ENCODE results near the gene GALNT4.

The GALNT4 gene

DNA sequence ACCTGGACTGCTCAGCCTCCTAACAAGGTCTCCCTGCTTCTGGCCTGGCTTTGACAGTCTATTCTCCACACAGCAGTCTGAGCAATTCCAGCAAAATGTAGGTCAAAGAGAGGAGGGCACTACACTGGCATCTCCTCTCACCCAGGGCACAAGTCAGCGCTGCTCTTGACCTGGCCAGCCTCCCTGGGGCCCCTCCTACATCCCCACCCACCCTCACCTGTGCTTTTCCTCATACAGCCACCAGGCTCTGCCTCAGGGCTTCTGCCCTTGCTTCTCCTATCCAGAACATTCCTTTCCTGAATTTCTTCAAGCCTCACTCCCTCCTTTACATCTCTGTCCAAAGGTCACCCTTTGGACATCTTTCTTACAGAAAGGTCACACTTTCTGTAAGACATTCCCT is 33.7 kb downstream of the GALNT4 start:
- DNase-seq = no peak

DNA sequence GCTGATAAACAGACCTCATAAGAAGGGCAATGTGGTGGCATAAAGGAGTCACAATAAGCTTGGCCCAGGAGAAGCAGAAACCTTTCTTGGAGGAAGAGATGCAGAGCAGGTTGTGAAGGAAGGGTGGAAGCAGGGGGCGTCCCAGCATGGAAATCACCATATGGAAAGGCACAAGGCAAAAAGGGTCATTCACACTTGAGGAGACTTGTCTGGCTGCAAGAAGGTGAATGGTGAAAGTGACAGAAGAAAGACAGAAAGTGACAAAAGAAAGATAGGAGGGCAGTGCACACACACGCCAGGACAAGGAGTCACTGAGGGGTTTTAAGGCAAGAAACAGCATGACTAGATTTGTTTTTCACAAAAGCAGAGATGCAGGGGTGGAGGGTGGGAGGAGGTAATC is 38.3 kb downstream of the GALNT4 start:
- DNase-seq = no peak

DNA sequence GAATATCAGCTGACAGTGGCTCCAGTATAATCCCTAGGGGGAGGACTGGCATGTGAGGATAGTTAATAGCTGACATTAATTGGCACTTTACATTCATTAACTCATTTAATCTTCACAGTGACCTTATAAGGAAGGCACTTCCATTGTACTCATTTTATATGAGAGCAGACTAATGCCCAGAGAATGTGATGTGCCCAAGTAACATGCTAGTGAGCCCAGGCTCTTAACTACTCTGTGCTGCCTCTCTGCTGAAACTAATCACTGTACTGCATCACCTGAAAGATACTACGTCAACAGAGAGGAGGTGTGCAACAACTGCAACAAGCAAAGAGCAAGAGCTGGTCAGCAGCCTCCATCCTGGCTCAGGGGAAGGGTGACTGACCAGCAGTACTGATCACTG is 40.1 kb downstream of the GALNT4 start:
- no peak for DNase-seq

DNA sequence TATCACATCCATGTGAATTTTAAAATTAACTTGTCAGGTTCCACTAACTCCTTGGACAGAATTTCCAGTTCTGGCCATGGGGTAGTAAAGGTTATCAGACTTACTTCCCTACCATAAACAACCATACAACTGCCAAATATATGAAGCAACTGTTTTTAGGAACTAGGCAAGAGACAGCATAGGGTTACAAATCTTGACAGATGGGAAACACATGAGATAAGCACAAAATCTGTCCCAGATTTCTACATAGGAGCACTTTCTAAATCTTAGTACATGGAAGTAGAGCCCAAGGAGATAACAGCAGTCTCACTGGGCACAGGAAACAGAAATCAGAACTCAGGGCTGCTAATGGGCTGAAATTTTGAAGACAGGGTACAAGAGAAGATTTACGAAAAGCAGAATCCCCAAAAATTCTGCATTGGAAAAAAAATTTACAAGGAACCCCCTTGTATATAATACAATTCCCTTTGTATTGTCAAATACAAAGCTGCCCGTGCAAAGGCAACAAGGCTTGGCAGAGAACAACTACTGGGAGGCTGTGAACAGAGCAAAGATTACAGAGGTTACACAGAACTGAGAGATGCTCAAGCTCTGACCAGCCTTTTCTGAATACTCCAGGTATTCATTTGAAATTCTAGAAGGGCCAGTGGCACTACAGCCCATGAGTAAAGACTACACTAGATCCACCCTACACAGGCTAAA is 43.2 kb downstream of the GALNT4 start:
- DNase-seq = no peak

DNA sequence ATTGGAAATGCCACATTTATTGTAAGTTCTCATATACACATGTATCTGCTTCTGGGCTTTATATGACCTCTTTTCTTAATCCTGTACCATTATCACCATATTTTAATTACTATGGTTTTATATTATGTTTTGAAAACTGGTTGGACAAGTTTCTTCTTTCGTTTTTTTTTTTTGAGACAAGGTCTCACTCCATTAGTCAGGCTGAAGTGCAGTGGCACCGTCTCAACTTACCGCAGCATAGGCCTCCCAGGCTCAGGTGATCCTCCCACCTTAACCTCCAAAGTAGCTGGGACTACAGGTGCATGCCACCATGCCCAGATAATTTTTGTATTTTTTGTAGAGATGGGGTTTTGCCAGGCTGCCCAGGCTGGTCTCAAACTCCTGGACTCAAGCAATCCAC is 44.6 kb downstream of the GALNT4 start:
- DNase-seq = no peak

DNA sequence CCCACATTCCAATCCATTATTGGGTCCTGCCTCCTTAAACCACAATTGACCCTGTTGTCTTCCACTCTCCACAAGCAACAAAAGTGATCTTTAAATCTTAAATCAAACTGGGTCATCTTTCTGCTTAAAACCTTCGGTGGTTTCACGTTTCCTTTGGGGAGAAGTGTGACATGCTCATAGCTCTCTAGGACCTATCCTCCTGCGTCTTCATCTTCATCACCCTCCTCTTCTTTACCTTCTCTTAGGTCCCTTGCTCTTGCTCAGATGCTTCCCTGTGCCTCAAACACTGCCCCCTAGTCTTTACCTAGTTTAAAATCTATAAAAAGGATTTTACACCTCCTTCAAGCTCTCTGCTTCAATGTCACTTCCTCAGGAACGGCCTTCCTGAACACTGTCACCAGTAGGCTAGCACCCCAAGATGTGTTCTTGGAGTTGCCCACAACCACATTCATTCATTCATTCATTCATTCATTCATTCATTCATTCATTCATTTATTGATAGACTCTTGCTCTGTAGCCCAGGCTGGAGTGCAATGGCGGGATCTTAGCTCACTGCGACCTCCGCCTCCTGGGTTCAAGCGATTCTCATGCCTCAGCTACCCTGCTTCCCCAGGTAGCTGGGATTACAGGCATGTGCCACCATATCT is 46.8 kb downstream of the GALNT4 start:
- no peak for DNase-seq

DNA sequence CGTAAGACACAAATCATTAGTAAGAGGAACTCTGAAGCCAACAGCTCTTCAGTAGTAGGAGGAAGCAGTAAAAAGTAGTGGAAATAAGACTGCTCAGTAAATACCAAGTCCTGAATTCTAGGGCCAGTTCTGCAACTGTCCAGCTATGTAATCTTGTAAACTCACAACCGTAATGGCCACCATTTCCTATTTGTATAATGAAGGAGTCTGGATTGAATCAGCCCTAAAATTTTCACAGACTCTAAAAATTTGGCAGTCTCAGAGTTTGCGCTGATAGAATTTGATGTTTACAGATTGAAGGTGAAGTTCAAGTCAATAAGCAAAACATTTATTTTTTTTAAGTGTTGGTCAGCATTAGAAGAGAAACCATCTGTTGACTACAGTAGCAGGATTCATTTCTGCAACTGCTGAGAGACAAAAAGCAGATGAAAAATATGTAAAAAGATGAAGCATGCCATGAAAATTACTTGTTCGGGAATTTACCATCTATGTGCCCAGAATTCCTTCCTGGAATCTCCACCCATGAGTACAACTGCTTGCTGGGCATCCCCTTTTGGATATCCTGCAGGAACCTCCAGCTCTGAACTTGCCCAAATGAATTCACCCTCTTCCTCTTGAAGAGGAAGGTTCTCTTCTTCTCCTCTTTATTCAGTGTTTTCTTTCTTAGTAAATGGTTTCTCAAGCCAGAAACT is 47.5 kb downstream of the GALNT4 start:
- DNase-seq = no peak

DNA sequence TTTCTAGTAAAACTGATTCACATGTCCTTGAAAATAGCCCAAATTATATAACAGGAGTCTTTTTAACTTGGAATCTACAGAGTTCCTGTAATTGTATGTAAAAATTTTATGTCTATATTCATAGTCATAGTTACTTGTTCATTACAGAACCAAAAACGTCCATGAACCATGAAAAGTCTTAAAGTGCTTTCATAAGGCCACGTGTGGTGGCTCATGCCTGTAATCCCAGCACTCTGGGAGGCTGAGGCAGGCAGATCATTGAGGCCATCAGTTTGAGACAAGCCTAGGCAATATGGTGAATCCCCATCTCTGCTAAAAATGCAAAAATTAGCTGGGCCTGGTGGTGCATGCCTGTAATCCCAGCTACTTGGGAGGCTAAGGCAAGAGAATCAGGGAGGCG is 48.4 kb downstream of the GALNT4 start:
- no peak for DNase-seq

DNA sequence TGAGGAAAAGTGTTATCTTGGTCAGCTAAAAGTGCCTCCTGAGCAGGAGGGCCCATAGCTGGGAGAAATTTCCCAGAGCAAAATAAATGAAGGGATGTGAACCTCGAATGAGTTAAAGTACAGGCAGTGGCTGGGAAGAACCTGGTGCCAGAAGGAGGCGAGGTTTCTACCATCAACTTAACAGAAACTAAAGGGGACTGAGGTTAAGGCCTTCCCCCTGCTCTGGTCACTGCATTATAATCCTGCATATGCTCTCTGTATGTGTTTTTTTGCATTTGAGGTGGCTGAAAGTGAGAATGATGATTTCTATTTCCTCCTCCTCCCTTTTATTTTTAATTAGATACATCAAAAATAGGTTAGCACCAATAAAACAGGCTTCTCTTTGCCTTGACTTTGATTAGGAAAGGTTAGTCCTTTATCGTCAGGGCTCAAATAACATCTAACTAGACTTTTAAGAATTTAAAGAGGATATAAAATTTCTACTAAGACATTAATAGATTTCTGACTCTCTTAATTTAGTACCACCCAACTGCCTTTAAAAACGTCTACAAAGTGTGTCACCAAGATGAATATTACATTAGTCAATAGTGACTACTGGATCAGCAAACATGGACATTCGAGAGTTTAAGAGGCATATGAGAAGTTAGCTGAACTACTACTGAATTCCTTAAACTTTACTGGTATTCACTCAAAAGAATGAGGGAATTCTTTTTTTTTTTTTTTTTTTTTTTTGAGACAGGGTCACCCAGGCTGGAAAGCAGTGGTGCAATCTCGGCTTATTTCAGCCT is 49.2 kb downstream of the GALNT4 start:
- no peak for DNase-seq

DNA sequence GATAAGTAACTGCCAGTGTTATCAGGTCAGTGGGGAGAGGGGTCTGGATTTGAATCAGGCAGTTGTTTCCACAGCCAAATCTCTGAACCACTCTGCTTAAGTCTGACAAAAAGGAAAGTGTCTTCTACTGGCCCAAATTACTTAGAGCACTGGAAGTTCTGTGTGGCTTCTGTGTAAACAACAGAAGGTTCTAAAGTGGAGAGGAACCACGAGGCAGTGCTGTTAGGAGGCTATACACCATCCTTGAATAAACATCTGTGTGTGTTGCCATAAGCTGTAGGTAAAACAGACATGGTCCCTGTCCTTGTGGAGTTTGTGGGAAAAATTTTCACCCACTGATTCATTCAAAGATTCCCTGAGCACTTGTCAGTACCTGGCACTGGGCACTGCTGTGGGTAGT is 50.0 kb downstream of the GALNT4 start:
- DNase-seq = no peak
